K562 (cell line): ENCODE measurements around the gene TIMM44. TPM values are rescaled to one million over a fixed set of nuclear protein-coding genes. Genes with fewer than 3 reads are reported as not detected.

Experiments used
- ARID3A ChIP-seq: IDR thresholded peaks from 2 replicates; pipeline ENCODE4 v1.6.1; 2012; ENCODE audit warnings: low read depth, low read length, improper control_type of control experiment, borderline replicate concordance
- BHLHE40 ChIP-seq: IDR thresholded peaks from 2 replicates; pipeline ENCODE4 v1.6.1; 2011; ENCODE audit warnings: low read length, improper control_type of control experiment
- DIDO1 ChIP-seq: fragments of 450-650 bp; IDR thresholded peaks from 2 replicates; pipeline ENCODE4 v1.6.1; 2016; ENCODE audit warnings: low read depth, missing biosample characterization, missing genetic modification characterization
- FUS ChIP-seq: fragments of 200-400 bp; formaldehyde crosslinking; optimal IDR thresholded peaks from 2 replicates; pipeline ENCODE3; 2017; ENCODE audit warnings: low read depth, low read length
- HNRNPLL ChIP-seq: fragments of 200-400 bp; formaldehyde crosslinking; IDR thresholded peaks from 2 replicates; pipeline ENCODE4 v1.6.1; 2017; ENCODE audit warnings: low read length, low read depth, mild to moderate bottlenecking; ENCODE audit not compliant: poor library complexity, severe bottlenecking
- LEF1 ChIP-seq: fragments of 450-650 bp; IDR thresholded peaks from 2 replicates; pipeline ENCODE4 v1.6.1; 2016; ENCODE audit warnings: mild to moderate bottlenecking
- MTF1 ChIP-seq: fragments of 250-450 bp; sonication (Bioruptor Pico); IDR thresholded peaks from 2 replicates; pipeline ENCODE4 v1.9.0; 2021; ENCODE audit warnings: moderate library complexity, mild to moderate bottlenecking, inconsistent platforms, borderline replicate concordance
- NCOR1 ChIP-seq: fragments of 450-650 bp; IDR thresholded peaks from 2 replicates; pipeline ENCODE4 v1.6.1; 2016; ENCODE audit warnings: mild to moderate bottlenecking, moderate library complexity
- NFXL1 ChIP-seq: fragments of 450-650 bp; formaldehyde crosslinking; IDR thresholded peaks from 2 replicates; pipeline ENCODE4 v1.4.0; 2021; ENCODE audit warnings: mild to moderate bottlenecking
- REST ChIP-seq, 2 experiments: fragments of 450-650 bp; formaldehyde crosslinking in 1 of 2; IDR thresholded peaks; 2 replicates each; pipeline versions ENCODE4 v1.4.0 to v1.6.1; 2014 to 2020; ENCODE audit warnings: mild to moderate bottlenecking in 2 of 2, borderline replicate concordance in 1 of 2, low read depth in 1 of 2
- STAT6 ChIP-seq: sonication (generic); formaldehyde crosslinking; IDR thresholded peaks from 2 replicates; pipeline ENCODE4 v1.8.1; 2023; ENCODE audit warnings: mild to moderate bottlenecking, missing genetic modification reagents
- TAL1 ChIP-seq: fragments of 450-650 bp; IDR thresholded peaks from 2 replicates; pipeline ENCODE4 v1.6.1; 2016; ENCODE audit warnings: mild to moderate bottlenecking
- TCF7L2 ChIP-seq: fragments of 150-350 bp; IDR thresholded peaks from 2 replicates; pipeline ENCODE4 v1.6.1; 2016; ENCODE audit warnings: low read depth, mild to moderate bottlenecking, low read length, moderate library complexity
- ZFP36 ChIP-seq: fragments of 150-350 bp; IDR thresholded peaks from 2 replicates; pipeline ENCODE4 v1.6.1; 2018; ENCODE audit warnings: low read length, low read depth; ENCODE audit not compliant: partially characterized antibody
- ZNF140 ChIP-seq: fragments of 250-450 bp; sonication (Bioruptor Pico); IDR thresholded peaks from 2 replicates; pipeline ENCODE4 v1.8.0; 2021; ENCODE audit warnings: moderate library complexity, mild to moderate bottlenecking, inconsistent platforms
- ZNF24 ChIP-seq: fragments of 450-650 bp; IDR thresholded peaks from 2 replicates; pipeline ENCODE4 v1.6.1; 2016
- polyA plus RNA-seq, 8 experiments: library from polyadenylated mRNA; depleted of rRNA in 4 of 8; stranded (reverse) in 5 of 8; unstranded in 3 of 8; fragments of >200 nt; fragmentation: Nextera tagmentation in 2 of 8; fragmentation: Illumina TruSeq in 1 of 8; extraction: Ambion mirVana in 2 of 8; extraction: Trizol in 1 of 8; gene quantifications; 2 replicates each; pipeline versions ENCODE4 v1.2.1 to v1.2.3, GENCODE V29; 2011 to 2014; ENCODE audit warnings: inconsistent platforms in 1 of 8, missing spikeins in 1 of 8
- total RNA-seq, 7 experiments: library from RNA; depleted of rRNA in 6 of 7; stranded (reverse); fragments of >200 nt in 6 of 7; fragmentation: Illumina TruSeq in 2 of 7; extraction: Trizol in 2 of 7; gene quantifications; 2 replicates each; pipeline versions ENCODE4 v1.2.1 to v1.2.3, GENCODE V29; 2011 to 2021; ENCODE audit warnings: low replicate concordance in 1 of 7

The TIMM44 gene
- total and polyA plus RNA-seq, 9 of the 15 experiments (the other 6 are each of a cell fraction or from before 2014, with no cell fraction given) = 10.3 to 231 (median 89.3) TPM

- TF ChIP-seq STAT6 (CRISPR knock-in tag) = no peak
- TF ChIP-seq TAL1 = no peak
- TF ChIP-seq DIDO1 = no peak
- no peak for TF ChIP-seq FUS
- TF ChIP-seq NFXL1 (CRISPR knock-in tag) = no peak
- TF ChIP-seq ZNF140 (CRISPR knock-in tag) = no peak
- TF ChIP-seq LEF1 = no peak
- TF ChIP-seq TCF7L2 = no peak
- TF ChIP-seq BHLHE40 = peak; percentile 23; the same call in 1 of the 2 replicates
- no peak for TF ChIP-seq ZNF24
- TF ChIP-seq REST (IDR thresholded peaks at IDR 0.05; ENCODE audit: borderline replicate concordance) = peak; percentile 64
- no peak for TF ChIP-seq REST (CRISPR knock-in tag; IDR thresholded peaks at IDR 0.05; ENCODE audit: low read depth)
- TF ChIP-seq HNRNPLL = no peak
- no peak for TF ChIP-seq MTF1 (CRISPR knock-in tag)
- no peak for TF ChIP-seq ARID3A
- TF ChIP-seq ZFP36 = no peak
- no peak for TF ChIP-seq NCOR1
These were observed 27.4 kb upstream of the TIMM44 start (continued) for GRCh38 chr19:7970716-7971448.
